Testis (tissue), 2 donors: ENCODE measurements around the gene TBC1D4.

Experiments
- CTCF ChIP-seq, 3 experiments: fragments of 450-650 bp in 2 of 3; fragments of 200-600 bp in 1 of 3; sonication (generic) in 1 of 3; IDR thresholded peaks; one replicate each; pipeline ENCODE4 v1.5.1; 2016 to 2019; ENCODE audit warnings: antibody characterized with exemption in 3 of 3, mild to moderate bottlenecking in 2 of 3, moderate library complexity in 1 of 3
- POLR2A ChIP-seq: fragments of 450-650 bp; IDR thresholded peaks from one replicate; pipeline ENCODE4 v1.6.1; 2017; ENCODE audit warnings: antibody characterized with exemption, mild to moderate bottlenecking, moderate library complexity

- TF ChIP-seq CTCF (IDR thresholded peaks at IDR 0.05) (no peak), POLR2A (no peak)
Observed at GRCh38 chr13:75399168-75399878, 82.6 kb downstream of the TBC1D4 start.
